NB4 (cell line): ENCODE results near the gene GARNL3.

Source experiments
- DNase-seq: peaks from one replicate; pipeline ENCODE4 v3.0.0; 2010; ENCODE audit warnings: low read depth
- H3K4me3 ChIP-seq: one replicate; pipeline ENCODE4 v1.5.1; 2011; ENCODE audit warnings: mild to moderate bottlenecking, low read depth, low read length, moderate library complexity
- CTCF ChIP-seq: IDR thresholded peaks from one replicate; pipeline ENCODE4 v1.5.1; 2012; ENCODE audit warnings: low read depth, low read length
- MAX ChIP-seq: IDR thresholded peaks from 2 replicates; pipeline ENCODE4 v1.6.1; 2011; ENCODE audit warnings: low read depth, low read length
- MYC ChIP-seq: IDR thresholded peaks from 2 replicates; pipeline ENCODE4 v1.6.1; 2011; ENCODE audit warnings: low read depth, low read length
- POLR2A ChIP-seq: IDR thresholded peaks from 2 replicates; pipeline ENCODE4 v1.6.1; 2011; ENCODE audit warnings: mild to moderate bottlenecking; ENCODE audit not compliant: insufficient read length; ENCODE audit errors: extremely low read depth

GARNL3 gene

GRCh38 chr9:127277770-127278169, 13.2 kb downstream of the GARNL3 start:
- no peak for TF ChIP-seq POLR2A
- no peak for TF ChIP-seq MYC
- no peak for TF ChIP-seq CTCF
- no peak for DNase-seq
- no peak overlapping the region for H3K4me3 ChIP-seq

- TF ChIP-seq POLR2A = no peak
- no peak for TF ChIP-seq CTCF
- no peak for TF ChIP-seq MYC
- TF ChIP-seq MAX = no peak
- DNase-seq = no peak
- no peak overlapping the region for H3K4me3 ChIP-seq
Measured at GRCh38 chr9:127278372-127278771, 13.8 kb downstream of the GARNL3 start.

GRCh38 chr9:127279717-127280285, 15.2 kb downstream of the GARNL3 start:
- no peak overlapping the region for H3K4me3 ChIP-seq
- DNase-seq = no peak
- TF ChIP-seq POLR2A = no peak
- TF ChIP-seq MYC = no peak
- TF ChIP-seq CTCF = no peak

GRCh38 chr9:127280880-127281660, 16.5 kb downstream of the GARNL3 start:
- no peak for DNase-seq
- H3K4me3 ChIP-seq = no peak overlapping the region
- TF ChIP-seq MYC (no peak), CTCF (no peak), MAX (no peak), POLR2A (no peak)

GRCh38 chr9:127281891-127282290, 17.3 kb downstream of the GARNL3 start:
- no peak overlapping the region for H3K4me3 ChIP-seq
- no peak for TF ChIP-seq MAX
- no peak for TF ChIP-seq POLR2A
- TF ChIP-seq MYC = no peak
- TF ChIP-seq CTCF = no peak
- DNase-seq = no peak

GRCh38 chr9:127282611-127283010, 18.0 kb downstream of the GARNL3 start:
- no peak overlapping the region for H3K4me3 ChIP-seq
- TF ChIP-seq CTCF (no peak), POLR2A (no peak), MYC (no peak), MAX (no peak)
- no peak for DNase-seq
